Esophagus muscularis mucosa (tissue), 4 donors: ENCODE data around the gene NPC1. TPM values are rescaled to one million over a fixed set of nuclear protein-coding genes. Genes with fewer than 3 reads are reported as not detected.
"Not testable (repeated sequence)": the region's sequence is repeated elsewhere in the genome, so short reads cannot be mapped to it uniquely, and the experiment has no call there.

ENCODE experiments used
- DNase-seq: peaks from one replicate; pipeline ENCODE4 v3.0.0-alpha.2; 2017; ENCODE audit errors: extremely low spot score
- H3K27ac ChIP-seq, 4 donors: fragments of 200-600 bp; sonication (generic); replicated peaks in 1 of 4; 1 replicate in 3 of 4; 2 replicates in 1 of 4; pipeline ENCODE4 v1.5.1; 2016 to 2019; ENCODE audit warnings: mild to moderate bottlenecking in 1 of 4
- H3K27me3 ChIP-seq, 4 donors: fragments of 200-600 bp; sonication (generic); one replicate each; pipeline versions ENCODE4 v1.5.1 to v1.6.0; 2016 to 2019
- H3K36me3 ChIP-seq, 4 donors: fragments of 200-600 bp; sonication (generic); one replicate each; pipeline ENCODE4 v1.5.1; 2016 to 2019
- H3K4me1 ChIP-seq, 4 donors: fragments of 200-600 bp; sonication (generic); one replicate each; pipeline ENCODE4 v1.5.1; 2016 to 2019
- H3K4me3 ChIP-seq, 4 donors: fragments of 200-600 bp; sonication (generic); 1 replicate in 2 of 4; 2 replicates in 2 of 4; pipeline ENCODE4 v1.5.1; 2016 to 2019; ENCODE audit warnings: mild to moderate bottlenecking in 4 of 4, moderate library complexity in 1 of 4
- H3K9me3 ChIP-seq, 4 donors: fragments of 200-600 bp; sonication (generic); 1 replicate in 3 of 4; 2 replicates in 1 of 4; pipeline ENCODE4 v1.5.1; 2016 to 2019
- CTCF ChIP-seq, 3 experiments: fragments of 200-600 bp in 2 of 3; fragments of 450-650 bp in 1 of 3; sonication (generic) in 2 of 3; IDR thresholded peaks; one replicate each; pipeline ENCODE4 v1.5.1; 2017 to 2019; ENCODE audit warnings: antibody characterized with exemption in 3 of 3, mild to moderate bottlenecking in 2 of 3, moderate library complexity in 1 of 3
- EP300 ChIP-seq: sonication (generic); formaldehyde crosslinking; IDR thresholded peaks from one replicate; pipeline ENCODE4 v1.6.1; 2017; ENCODE audit warnings: antibody characterized with exemption
- POLR2A ChIP-seq: fragments of 450-650 bp; IDR thresholded peaks from one replicate; pipeline ENCODE4 v1.6.1; 2017; ENCODE audit warnings: antibody characterized with exemption, moderate library complexity, mild to moderate bottlenecking, low read depth
- POLR2AphosphoS5 ChIP-seq, 2 donors: sonication (generic); formaldehyde crosslinking; IDR thresholded peaks; one replicate each; pipeline ENCODE4 v1.6.1; 2017; ENCODE audit warnings: antibody characterized with exemption in 2 of 2
- WGBS: methylation state at CpG from one replicate; pipeline ENCODE4 v1.1.5; 2018; 5-methylcytosine and 5-hydroxymethylcytosine counted together
- intact Hi-C: fragments of 100-400 bp; cut with DNase I; formaldehyde crosslinking; loops from one replicate; pipeline ENCODE4 v1.15.1; 2023
- total RNA-seq, 4 donors: library from RNA; depleted of rRNA; stranded (reverse); fragments of >200 nt; gene quantifications; one replicate each; pipeline versions ENCODE4 v1.1.0 to v1.2.1, GENCODE V29; 2016

The NPC1 gene
- total RNA-seq, 4 donors from 2014 or later, result 39.9 to 63.7 (median 45.6) TPM

- no peak overlapping the region for H3K4me3 ChIP-seq
- no peaks in the 10 kb centered on the region for H3K27me3 ChIP-seq
- no peak for DNase-seq
- intact Hi-C loops, result no loop called here
- H3K27ac ChIP-seq, result no peak overlapping the region
- TF ChIP-seq EP300, result no peak
- no peak for TF ChIP-seq POLR2AphosphoS5 (IDR thresholded peaks at IDR 0.05)
- no peak for TF ChIP-seq CTCF (IDR thresholded peaks at IDR 0.05)
- TF ChIP-seq POLR2A, result no peak
- WGBS, result 100% methylated on average over 2 of the region's 2 CpGs
- peaks cover 9 to 35% (median 16%) of the 10 kb centered on the region in 4 donors for H3K4me1 ChIP-seq
- H3K9me3 ChIP-seq, result no peaks in the 10 kb centered on the region
- peaks cover 0 to 29% (median 0%) of the 10 kb centered on the region in 4 donors for H3K36me3 ChIP-seq
Measured at GRCh38 chr18:23614413-23614812, 28.1 kb upstream of the NPC1 start.

GRCh38 chr18:23613091-23613475, 26.8 kb upstream of the NPC1 start:
- intact Hi-C loops, result not testable (repeated sequence)

GRCh38 chr18:23612434-23613090, 26.3 kb upstream of the NPC1 start:
- intact Hi-C loops, result no loop called here
- WGBS, result 65% methylated on average over 8 of the region's 8 CpGs

More at GRCh38 chr18:23613091-23613475, 26.8 kb upstream of the NPC1 start:
- not testable (repeated sequence) for H3K9me3 ChIP-seq, H3K27ac ChIP-seq, H3K27me3 ChIP-seq, DNase-seq, H3K4me3 ChIP-seq
- WGBS, result 91% methylated on average over 7 of the region's 7 CpGs
- Histone ChIP-seq H3K4me1 (peaks cover 0 to 22% (median 6%) of the 10 kb centered on the region in 4 donors), H3K36me3 (peaks cover 0 to 41% (median 0%) of the 10 kb centered on the region in 4 donors)

GRCh38 chr18:23609390-23610023, 23.2 kb upstream of the NPC1 start:
- Histone ChIP-seq H3K27ac (no peak overlapping the region), H3K4me3 (no peak overlapping the region), H3K27me3 (no peaks in the 10 kb centered on the region), H3K9me3 (no peaks in the 10 kb centered on the region), H3K4me1 (peaks cover 0 to 4% (median 0%) of the 10 kb centered on the region in 4 donors), H3K36me3 (peaks cover 0 to 57% (median 5%) of the 10 kb centered on the region in 4 donors)
- intact Hi-C loops, result no loop called here
- TF ChIP-seq EP300, result no peak
- TF ChIP-seq POLR2A, result no peak
- TF ChIP-seq CTCF (IDR thresholded peaks at IDR 0.05), result no peak
- no peak for TF ChIP-seq POLR2AphosphoS5 (IDR thresholded peaks at IDR 0.05)
- WGBS, result 97% methylated on average over 5 of the region's 5 CpGs
- no peak for DNase-seq

More at GRCh38 chr18:23612434-23613090, 26.3 kb upstream of the NPC1 start:
- H3K36me3 ChIP-seq, result peaks cover 0 to 46% (median 3%) of the 10 kb centered on the region in 4 donors
- peaks cover 0 to 16% (median 3%) of the 10 kb centered on the region in 4 donors for H3K4me1 ChIP-seq
- no peaks in the 10 kb centered on the region for H3K9me3 ChIP-seq
- no peak overlapping the region for H3K27ac ChIP-seq
- no peaks in the 10 kb centered on the region for H3K27me3 ChIP-seq
- TF ChIP-seq CTCF (IDR thresholded peaks at IDR 0.05), result no peak
- TF ChIP-seq POLR2A, result no peak
- no peak for TF ChIP-seq EP300
- no peak for TF ChIP-seq POLR2AphosphoS5 (IDR thresholded peaks at IDR 0.05)
- no peak overlapping the region for H3K4me3 ChIP-seq
- no peak for DNase-seq

GRCh38 chr18:23608211-23608610, 21.9 kb upstream of the NPC1 start:
- peaks cover 0 to 55% (median 5%) of the 10 kb centered on the region in 4 donors for H3K36me3 ChIP-seq
- intact Hi-C loops, result no loop called here
- no peak for TF ChIP-seq EP300
- TF ChIP-seq CTCF (IDR thresholded peaks at IDR 0.05), result no peak
- no peak for TF ChIP-seq POLR2A
- no peak for TF ChIP-seq POLR2AphosphoS5 (IDR thresholded peaks at IDR 0.05)
- no peak for DNase-seq
- no peak overlapping the region for H3K4me3 ChIP-seq
- peaks cover 0 to 4% (median 0%) of the 10 kb centered on the region in 4 donors for H3K4me1 ChIP-seq
- no peaks in the 10 kb centered on the region for H3K9me3 ChIP-seq
- no peak overlapping the region for H3K27ac ChIP-seq
- WGBS, result 100% methylated on average over 2 of the region's 2 CpGs
- no peaks in the 10 kb centered on the region for H3K27me3 ChIP-seq
